ENCODE results near the gene GDAP2. TPM values are rescaled to one million over a fixed set of nuclear protein-coding genes. Genes with fewer than 3 reads are reported as not detected.

The GDAP2 gene, protein sequence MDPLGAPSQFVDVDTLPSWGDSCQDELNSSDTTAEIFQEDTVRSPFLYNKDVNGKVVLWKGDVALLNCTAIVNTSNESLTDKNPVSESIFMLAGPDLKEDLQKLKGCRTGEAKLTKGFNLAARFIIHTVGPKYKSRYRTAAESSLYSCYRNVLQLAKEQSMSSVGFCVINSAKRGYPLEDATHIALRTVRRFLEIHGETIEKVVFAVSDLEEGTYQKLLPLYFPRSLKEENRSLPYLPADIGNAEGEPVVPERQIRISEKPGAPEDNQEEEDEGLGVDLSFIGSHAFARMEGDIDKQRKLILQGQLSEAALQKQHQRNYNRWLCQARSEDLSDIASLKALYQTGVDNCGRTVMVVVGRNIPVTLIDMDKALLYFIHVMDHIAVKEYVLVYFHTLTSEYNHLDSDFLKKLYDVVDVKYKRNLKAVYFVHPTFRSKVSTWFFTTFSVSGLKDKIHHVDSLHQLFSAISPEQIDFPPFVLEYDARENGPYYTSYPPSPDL
- total RNA-seq = 6.1 and 7.9 TPM in 2 replicates

GRCh38 chr1:117929343-117930172 is at the start of gene GDAP2, which contains the start of gene WDR3:
TSS of gene GDAP2 (minus strand) at chr1:117929621. CDS start at chr1:117920357, 9,264 bp downstream.
TSS of gene WDR3 (plus strand) at chr1:117929739. CDS start at chr1:117933320, 3,581 bp downstream.

Other genes starting within 250 kb of the GDAP2 start
- 18.7 and 20.3 TPM in 2 replicates for gene WDR3, start 118 bp upstream of the GDAP2 start, total RNA-seq

All from bronchus fibroblast of lung (primary cell).